ENCODE results near the gene SFTPA1.
"Not testable (repeated sequence)": the region's sequence is repeated elsewhere in the genome, so short reads cannot be mapped to it uniquely, and the experiment has no call there.

GRCh38 chr10:79664686-79665085, 53.9 kb downstream of the SFTPA1 start:
- TF ChIP-seq SMC3 (IDR thresholded peaks at IDR 0.05; ENCODE audit: low read depth, low read length); RCOR1 (IDR thresholded peaks at IDR 0.05; ENCODE audit: low read length); TCF12 (IDR thresholded peaks at IDR 0.05); EZH2phosphoT487 (IDR thresholded peaks at IDR 0.05; ENCODE audit: borderline replicate concordance, low read depth): not testable (repeated sequence)
- TF ChIP-seq, protein P1, sequence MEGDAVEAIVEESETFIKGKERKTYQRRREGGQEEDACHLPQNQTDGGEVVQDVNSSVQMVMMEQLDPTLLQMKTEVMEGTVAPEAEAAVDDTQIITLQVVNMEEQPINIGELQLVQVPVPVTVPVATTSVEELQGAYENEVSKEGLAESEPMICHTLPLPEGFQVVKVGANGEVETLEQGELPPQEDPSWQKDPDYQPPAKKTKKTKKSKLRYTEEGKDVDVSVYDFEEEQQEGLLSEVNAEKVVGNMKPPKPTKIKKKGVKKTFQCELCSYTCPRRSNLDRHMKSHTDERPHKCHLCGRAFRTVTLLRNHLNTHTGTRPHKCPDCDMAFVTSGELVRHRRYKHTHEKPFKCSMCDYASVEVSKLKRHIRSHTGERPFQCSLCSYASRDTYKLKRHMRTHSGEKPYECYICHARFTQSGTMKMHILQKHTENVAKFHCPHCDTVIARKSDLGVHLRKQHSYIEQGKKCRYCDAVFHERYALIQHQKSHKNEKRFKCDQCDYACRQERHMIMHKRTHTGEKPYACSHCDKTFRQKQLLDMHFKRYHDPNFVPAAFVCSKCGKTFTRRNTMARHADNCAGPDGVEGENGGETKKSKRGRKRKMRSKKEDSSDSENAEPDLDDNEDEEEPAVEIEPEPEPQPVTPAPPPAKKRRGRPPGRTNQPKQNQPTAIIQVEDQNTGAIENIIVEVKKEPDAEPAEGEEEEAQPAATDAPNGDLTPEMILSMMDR (IDR thresholded peaks at IDR 0.05): not testable (repeated sequence)

All from SK-N-SH (cell line).